ENCODE results near the gene PITRM1. TPM values are rescaled to one million over a fixed set of nuclear protein-coding genes. Genes with fewer than 3 reads are reported as not detected.

The PITRM1 gene
- polyA plus RNA-seq, 1 of the 3 experiments (the other 2 are of a cell fraction), result 79.6 TPM

DNA sequence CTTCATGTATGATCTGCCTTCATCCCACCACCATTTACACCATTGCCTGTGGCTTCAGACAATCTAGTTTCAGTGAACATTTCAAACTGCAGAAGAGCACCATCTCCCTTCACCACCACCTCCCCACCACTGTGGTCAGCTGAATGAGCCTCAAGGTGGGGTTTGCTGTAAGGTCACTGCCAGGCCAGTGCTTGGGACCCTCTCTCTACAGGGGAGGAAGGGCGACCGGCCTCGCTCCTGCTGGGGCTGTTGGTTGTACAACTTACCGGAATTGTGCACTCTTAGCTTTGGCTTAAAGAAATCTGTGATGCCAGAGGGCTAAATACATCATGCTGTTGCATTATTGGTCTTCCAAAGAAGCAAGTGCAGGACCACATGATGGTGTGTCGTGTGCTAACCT is 78.6 kb downstream of the PITRM1 start:
- H3K9me3 ChIP-seq, result no peaks in the 10 kb centered on the region
- peak overlapping the region; percentile 77 for H3K4me2 ChIP-seq
- TF ChIP-seq YY1 (IDR thresholded peaks at IDR 0.05; ENCODE audit: low read depth), result no peak
- no peak for TF ChIP-seq POLR2AphosphoS5 (IDR thresholded peaks at IDR 0.05; ENCODE audit: low read depth, low read length)
- no peak for TF ChIP-seq EZH2phosphoT487 (IDR thresholded peaks at IDR 0.05; ENCODE audit: borderline replicate concordance, low read depth)
- TF ChIP-seq, protein P1, sequence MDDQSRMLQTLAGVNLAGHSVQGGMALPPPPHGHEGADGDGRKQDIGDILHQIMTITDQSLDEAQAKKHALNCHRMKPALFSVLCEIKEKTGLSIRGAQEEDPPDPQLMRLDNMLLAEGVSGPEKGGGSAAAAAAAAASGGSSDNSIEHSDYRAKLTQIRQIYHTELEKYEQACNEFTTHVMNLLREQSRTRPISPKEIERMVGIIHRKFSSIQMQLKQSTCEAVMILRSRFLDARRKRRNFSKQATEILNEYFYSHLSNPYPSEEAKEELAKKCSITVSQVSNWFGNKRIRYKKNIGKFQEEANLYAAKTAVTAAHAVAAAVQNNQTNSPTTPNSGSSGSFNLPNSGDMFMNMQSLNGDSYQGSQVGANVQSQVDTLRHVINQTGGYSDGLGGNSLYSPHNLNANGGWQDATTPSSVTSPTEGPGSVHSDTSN (IDR thresholded peaks at IDR 0.05), result no peak
- no peak for TF ChIP-seq EP300 (IDR thresholded peaks at IDR 0.05; ENCODE audit: borderline replicate concordance in 1 of 2, low read depth in 1 of 2, low read length in 1 of 2)
- no peak for TF ChIP-seq MAX (IDR thresholded peaks at IDR 0.05; ENCODE audit: low read depth)
- no peak for TF ChIP-seq RXRA (IDR thresholded peaks at IDR 0.05; ENCODE audit: borderline replicate concordance, low read depth)
- no peak for TF ChIP-seq SMC3 (IDR thresholded peaks at IDR 0.05; ENCODE audit: low read depth, low read length)
- no peak for TF ChIP-seq GABPA (IDR thresholded peaks at IDR 0.05; ENCODE audit: low read depth)
- no peak for TF ChIP-seq NRF1 (IDR thresholded peaks at IDR 0.05; ENCODE audit: low read depth, low read length)
- no peak for TF ChIP-seq JUND (IDR thresholded peaks at IDR 0.05)
- TF ChIP-seq RAD21 (IDR thresholded peaks at IDR 0.05; ENCODE audit: low read length), result no peak
- H3K27ac ChIP-seq (ENCODE audit: low read depth in 2 of 2, low read length in 1 of 2), result peak overlapping the region; percentile 75 to 97
- ChIA-PET CTCF (interaction anchor here (1.6 to 1.9 kb wide), 2 partner anchors 10 to 51 kb away, joined by 5 to 6 read pairs; no protein-coding TSS in a partner anchor), POLR2A (no interaction called here)
- no peak for DNase-seq
- no peak overlapping the region for H3K4me3 ChIP-seq (ENCODE audit: low read depth in 2 of 2, low read length in 1 of 2)
- peaks cover under 1 to 15% of the 10 kb centered on the region in 2 experiments for H3K36me3 ChIP-seq (replicated peaks in 1 of 2; ENCODE audit: control insufficient read depth in 1 of 2, insufficient read depth in 2 of 2, low read length in 1 of 2)
- H3K9me2 ChIP-seq, result no peaks in the 10 kb centered on the region
- peak overlapping the region; percentile 32; the same call in 1 of the 2 replicates for H3K9ac ChIP-seq
- no peaks in the 10 kb centered on the region for H3K27me3 ChIP-seq (ENCODE audit: insufficient read depth)
- no peaks in the 10 kb centered on the region for H4K20me1 ChIP-seq (ENCODE audit: insufficient read depth)
- peaks cover 60% of the 10 kb centered on the region for H3F3A ChIP-seq (replicated peaks; ENCODE audit: insufficient read depth)
- WGBS (ENCODE audit: low lambda C conversion rate), result 94% methylated on average over 2 of the region's 5 CpGs
- H2AFZ ChIP-seq (ENCODE audit: low read depth), result no peak overlapping the region
- H3K79me2 ChIP-seq (ENCODE audit: insufficient read depth), result peaks cover 77% of the 10 kb centered on the region
- H3K4me1 ChIP-seq (ENCODE audit: control insufficient read depth in 1 of 2, insufficient read depth in 2 of 2, low read depth in 1 of 2, low read length in 1 of 2), result peaks cover 25 to 57% of the 10 kb centered on the region in 2 experiments

DNA sequence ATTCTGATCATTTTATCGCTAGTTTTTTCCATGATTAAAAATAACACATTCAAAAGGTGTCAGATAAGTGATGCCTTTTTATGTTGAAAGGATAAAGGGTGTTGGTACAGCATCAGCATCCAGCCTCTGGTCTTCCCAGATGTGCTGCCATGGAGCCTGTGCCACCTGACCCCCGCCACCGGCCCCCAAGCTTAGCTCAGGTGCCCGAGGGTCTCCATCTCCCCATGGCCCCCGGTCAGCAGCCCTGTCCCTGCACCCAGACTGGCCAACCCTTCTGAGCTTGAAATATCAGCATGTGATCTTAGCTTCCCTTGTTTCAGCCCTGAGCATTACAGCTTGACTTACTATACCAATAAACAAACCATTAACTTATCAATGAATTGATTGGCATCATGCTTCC is 80.7 kb downstream of the PITRM1 start:
- CTCF ChIA-PET, result interaction anchor here (1.0 to 1.1 kb wide), 2 partner anchors 9 to 19 kb away, joined by 3 to 4 read pairs; no protein-coding TSS in a partner anchor
- TF ChIP-seq MAX (IDR thresholded peaks at IDR 0.05; ENCODE audit: low read depth) (no peak), FOXM1 (IDR thresholded peaks at IDR 0.05; ENCODE audit: low read depth) (no peak), GATA2 (CRISPR knock-in tag; IDR thresholded peaks at IDR 0.05) (no peak), ELF1 (IDR thresholded peaks at IDR 0.05) (no peak), EZH2phosphoT487 (IDR thresholded peaks at IDR 0.05; ENCODE audit: borderline replicate concordance, low read depth) (no peak), SIN3A (IDR thresholded peaks at IDR 0.05; ENCODE audit: borderline replicate concordance, low read depth, low read length) (no peak), CTCF (IDR thresholded peaks at IDR 0.05) (no peak), RXRA (IDR thresholded peaks at IDR 0.05; ENCODE audit: borderline replicate concordance, low read depth) (no peak), NRF1 (IDR thresholded peaks at IDR 0.05; ENCODE audit: low read depth, low read length) (no peak), GABPA (IDR thresholded peaks at IDR 0.05; ENCODE audit: low read depth) (no peak), JUND (IDR thresholded peaks at IDR 0.05) (no peak), USF1 (IDR thresholded peaks at IDR 0.05; ENCODE audit: borderline replicate concordance, low read depth) (no peak), YY1 (IDR thresholded peaks at IDR 0.05; ENCODE audit: low read depth) (no peak), EP300 (IDR thresholded peaks at IDR 0.05; ENCODE audit: borderline replicate concordance in 1 of 2, low read depth in 1 of 2, low read length in 1 of 2) (no peak)
- TF ChIP-seq, protein P2, sequence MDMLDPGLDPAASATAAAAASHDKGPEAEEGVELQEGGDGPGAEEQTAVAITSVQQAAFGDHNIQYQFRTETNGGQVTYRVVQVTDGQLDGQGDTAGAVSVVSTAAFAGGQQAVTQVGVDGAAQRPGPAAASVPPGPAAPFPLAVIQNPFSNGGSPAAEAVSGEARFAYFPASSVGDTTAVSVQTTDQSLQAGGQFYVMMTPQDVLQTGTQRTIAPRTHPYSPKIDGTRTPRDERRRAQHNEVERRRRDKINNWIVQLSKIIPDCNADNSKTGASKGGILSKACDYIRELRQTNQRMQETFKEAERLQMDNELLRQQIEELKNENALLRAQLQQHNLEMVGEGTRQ (IDR thresholded peaks at IDR 0.05; ENCODE audit: borderline replicate concordance, low read depth, low read length), result no peak
- TF ChIP-seq, protein P1 (IDR thresholded peaks at IDR 0.05), result no peak

More for the DNA sequence above, 80.7 kb downstream of the PITRM1 start:
- no peaks in the 10 kb centered on the region for H3K9me2 ChIP-seq
- WGBS (ENCODE audit: low lambda C conversion rate), result 87% methylated on average over 5 of the region's 5 CpGs
- peaks cover 77% of the 10 kb centered on the region for H3K79me2 ChIP-seq (ENCODE audit: insufficient read depth)
- H3K27me3 ChIP-seq (ENCODE audit: insufficient read depth), result no peaks in the 10 kb centered on the region
- POLR2A ChIA-PET, result interaction anchor here (1.5 kb wide), 1 partner anchor 9 kb away, joined by 4 read pairs; no protein-coding TSS in a partner anchor
- H3K36me3 ChIP-seq (replicated peaks in 1 of 2; ENCODE audit: control insufficient read depth in 1 of 2, insufficient read depth in 2 of 2, low read length in 1 of 2), result peaks cover 0 to 11% of the 10 kb centered on the region in 2 experiments
- peak overlapping the region in 1 of 2 experiments; percentile 97; a peak in 3 of 4 replicates for H3K27ac ChIP-seq (ENCODE audit: low read depth in 2 of 2, low read length in 1 of 2)
- peaks cover 25 to 57% of the 10 kb centered on the region in 2 experiments for H3K4me1 ChIP-seq (ENCODE audit: control insufficient read depth in 1 of 2, insufficient read depth in 2 of 2, low read depth in 1 of 2, low read length in 1 of 2)
- H2AFZ ChIP-seq (ENCODE audit: low read depth), result no peak overlapping the region
- DNase-seq, result no peak
- H3K4me2 ChIP-seq, result peak overlapping the region; percentile 76
- H3F3A ChIP-seq (replicated peaks; ENCODE audit: insufficient read depth), result peaks cover 64% of the 10 kb centered on the region
- H4K20me1 ChIP-seq (ENCODE audit: insufficient read depth), result no peaks in the 10 kb centered on the region
- peak overlapping the region; percentile 66 for H3K9ac ChIP-seq
- 0 out of 4 replicates have a peak overlapping the region, but pooled peaks of 1 of the 2 experiments have one; percentile 44 for H3K4me3 ChIP-seq (ENCODE audit: low read depth in 2 of 2, low read length in 1 of 2)
- H3K9me3 ChIP-seq, result no peaks in the 10 kb centered on the region
